WTC11 (cell line): Measurements from ENCODE around the gene RANGAP1. TPM values are rescaled to one million over a fixed set of nuclear protein-coding genes. Genes with fewer than 3 reads are reported as not detected.

Source experiments
- ATAC-seq: fragments of 200-7000 bp; cut with Tn5 transposase; 2 replicates; pipeline ENCODE4 v1.10.0; 2021; ENCODE audit warnings: mild to moderate bottlenecking, moderate library complexity
- CTCF ChIA-PET: fragments of 300-600 bp; sonication (Branson Sonifier 250); formaldehyde crosslinking; loops from one replicate; lab custom pipeline; 2021; ENCODE audit warnings: antibody characterized with exemption; lab: Charles Lee
- POLR2A ChIA-PET: fragments of 350-600 bp; sonication (Branson Sonifier 250); formaldehyde crosslinking; loops from one replicate; lab custom pipeline; 2021; ENCODE audit warnings: antibody characterized with exemption; lab: Charles Lee
- DNase-seq: peaks from one replicate; pipeline ENCODE4 v3.0.0; 2021; ENCODE audit warnings: low spot score
- H3K27ac Mint-ChIP-seq: 2 replicates; pipeline ENCODE4 v1.8.0; 2021; ENCODE audit warnings: mixed read lengths
- H3K27me3 Mint-ChIP-seq: 2 replicates; pipeline ENCODE4 v1.8.0; 2021; ENCODE audit warnings: low read depth, mild to moderate bottlenecking, moderate library complexity, mixed read lengths
- H3K36me3 Mint-ChIP-seq: 2 replicates; pipeline ENCODE4 v1.8.0; 2021; ENCODE audit warnings: mixed read lengths
- H3K4me1 Mint-ChIP-seq: 2 replicates; pipeline ENCODE4 v1.8.0; 2022; ENCODE audit warnings: mixed read lengths
- H3K4me3 Mint-ChIP-seq: 2 replicates; pipeline ENCODE4 v1.8.0; 2021; ENCODE audit warnings: mild to moderate bottlenecking, moderate library complexity, mixed read lengths
- H3K9me3 Mint-ChIP-seq: 2 replicates; pipeline ENCODE4 v1.8.0; 2021; ENCODE audit warnings: mixed read lengths
- ATF2 ChIP-seq: sonication (generic); formaldehyde crosslinking; IDR thresholded peaks from 2 replicates; pipeline ENCODE4 v1.8.1; 2022; ENCODE audit warnings: low read depth, missing genetic modification reagents, borderline replicate concordance
- ATF3 ChIP-seq: sonication (generic); formaldehyde crosslinking; conservative IDR thresholded peaks from 2 replicates; pipeline ENCODE4 v1.8.1; 2022; ENCODE audit warnings: mild to moderate bottlenecking, missing genetic modification reagents
- ATF6 ChIP-seq: sonication (generic); formaldehyde crosslinking; IDR thresholded peaks from 2 replicates; pipeline ENCODE4 v1.8.1; 2023; ENCODE audit warnings: mild to moderate bottlenecking, missing genetic modification reagents
- CREB1 ChIP-seq: sonication (generic); formaldehyde crosslinking; IDR thresholded peaks from 2 replicates; pipeline ENCODE4 v1.8.0; 2023; ENCODE audit warnings: mild to moderate bottlenecking, missing genetic modification reagents
- CREM ChIP-seq: sonication (generic); formaldehyde crosslinking; IDR thresholded peaks from 2 replicates; pipeline ENCODE4 v1.8.1; 2022; ENCODE audit warnings: mild to moderate bottlenecking, missing genetic modification reagents, moderate library complexity
- E2F5 ChIP-seq: sonication (generic); formaldehyde crosslinking; IDR thresholded peaks from 2 replicates; pipeline ENCODE4 v1.8.1; 2022; ENCODE audit warnings: mild to moderate bottlenecking, moderate library complexity, missing genetic modification reagents
- ELF4 ChIP-seq: sonication (generic); formaldehyde crosslinking; IDR thresholded peaks from 2 replicates; pipeline ENCODE4 v1.8.1; 2022; ENCODE audit warnings: low read depth, mild to moderate bottlenecking, moderate library complexity, missing genetic modification reagents
- FOXP1 ChIP-seq: sonication (generic); formaldehyde crosslinking; IDR thresholded peaks from 2 replicates; pipeline ENCODE4 v1.8.0; 2022; ENCODE audit warnings: missing genetic modification reagents, mild to moderate bottlenecking, moderate library complexity, borderline replicate concordance
- GRHL2 ChIP-seq: fragments of 250-450 bp; sonication (Bioruptor Pico); IDR thresholded peaks from 2 replicates; pipeline ENCODE4 v1.8.0; 2022; ENCODE audit warnings: mild to moderate bottlenecking, moderate library complexity; ENCODE audit not compliant: insufficient replicate concordance, severe bottlenecking
- MLX ChIP-seq: sonication (generic); formaldehyde crosslinking; IDR thresholded peaks from 2 replicates; pipeline ENCODE4 v1.8.1; 2023; ENCODE audit warnings: mild to moderate bottlenecking, missing genetic modification reagents, moderate library complexity
- PRDM15 ChIP-seq: sonication (generic); formaldehyde crosslinking; IDR thresholded peaks from 2 replicates; pipeline ENCODE4 v1.8.0; 2022; ENCODE audit warnings: missing genetic modification reagents
- PRRX2 ChIP-seq: fragments of 250-450 bp; sonication (Bioruptor Pico); IDR thresholded peaks from 2 replicates; pipeline ENCODE4 v1.8.0; 2021; ENCODE audit warnings: mild to moderate bottlenecking
- SMAD3 ChIP-seq: sonication (generic); formaldehyde crosslinking; IDR thresholded peaks from 2 replicates; pipeline ENCODE4 v1.8.0; 2022; ENCODE audit warnings: missing genetic modification reagents, mild to moderate bottlenecking, borderline replicate concordance
- SMAD4 ChIP-seq: sonication (generic); formaldehyde crosslinking; IDR thresholded peaks from 2 replicates; pipeline ENCODE4 v1.8.0; 2022; ENCODE audit warnings: mild to moderate bottlenecking, missing genetic modification reagents
- TP53 ChIP-seq: sonication (generic); formaldehyde crosslinking; IDR thresholded peaks from 2 replicates; pipeline ENCODE4 v1.8.1; 2023; ENCODE audit warnings: mild to moderate bottlenecking, missing genetic modification reagents
- ZNF263 ChIP-seq: sonication (generic); formaldehyde crosslinking; IDR thresholded peaks from 2 replicates; pipeline ENCODE4 v1.8.1; 2022; ENCODE audit warnings: low read depth, mild to moderate bottlenecking, moderate library complexity, missing genetic modification reagents
- ZNF281 ChIP-seq: sonication (generic); formaldehyde crosslinking; IDR thresholded peaks from 2 replicates; pipeline ENCODE4 v1.8.0; 2023; ENCODE audit warnings: mild to moderate bottlenecking, missing genetic modification reagents
- ZNF317 ChIP-seq: sonication (generic); formaldehyde crosslinking; IDR thresholded peaks from 2 replicates; pipeline ENCODE4 v1.8.1; 2023; ENCODE audit warnings: low read depth, mild to moderate bottlenecking, moderate library complexity, missing genetic modification reagents, borderline replicate concordance
- ZSCAN18 ChIP-seq: fragments of 250-450 bp; sonication (Bioruptor Pico); IDR thresholded peaks from 2 replicates; pipeline ENCODE4 v2.1.2; 2022; ENCODE audit warnings: mild to moderate bottlenecking, moderate library complexity
- total RNA-seq: library from RNA; stranded (reverse); gene quantifications from 3 replicates; pipeline ENCODE4 v1.2.3, GENCODE V29; 2021

Gene RANGAP1
- total RNA-seq, 1 experiment from 2014 or later, result 160 TPM

GRCh38 chr22:41264408-41264941 lies 21.5 kb downstream of the RANGAP1 start:
- H3K27me3 Mint-ChIP-seq, result no peaks in the 10 kb centered on the region
- peaks cover 86% of the 10 kb centered on the region for H3K36me3 Mint-ChIP-seq
- H3K4me1 Mint-ChIP-seq, result no peaks in the 10 kb centered on the region
- ATAC-seq (no peak), DNase-seq (no peak)
- H3K27ac Mint-ChIP-seq, result no peak overlapping the region
- H3K4me3 Mint-ChIP-seq, result no peak overlapping the region
- ChIA-PET CTCF (interaction anchor here (1.2 kb wide), 1 partner anchor 17 kb away, joined by 3 read pairs; no protein-coding TSS in a partner anchor), POLR2A (no interaction called here)
- TF ChIP-seq E2F5, result no peak
- TF ChIP-seq ATF2 (CRISPR knock-in tag), result no peak
- TF ChIP-seq ZNF317 (CRISPR knock-in tag), result no peak
- no peak for TF ChIP-seq PRRX2 (CRISPR knock-in tag)
- TF ChIP-seq SMAD3 (CRISPR knock-in tag), result no peak
- no peak for TF ChIP-seq MLX
- TF ChIP-seq TP53 (CRISPR knock-in tag), result no peak
- no peak for TF ChIP-seq GRHL2 (CRISPR knock-in tag)
- no peak for TF ChIP-seq SMAD4 (CRISPR knock-in tag)
- no peaks in the 10 kb centered on the region for H3K9me3 Mint-ChIP-seq

GRCh38 chr22:41263704-41264103 lies 22.3 kb downstream of the RANGAP1 start:
- Mint-ChIP-seq H3K36me3 (peaks cover 88% of the 10 kb centered on the region), H3K27me3 (no peaks in the 10 kb centered on the region), H3K4me1 (no peaks in the 10 kb centered on the region), H3K4me3 (no peak overlapping the region), H3K27ac (no peak overlapping the region), H3K9me3 (no peaks in the 10 kb centered on the region)
- POLR2A ChIA-PET, result no interaction called here
- ATAC-seq (no peak), DNase-seq (no peak)
- CTCF ChIA-PET, result no interaction called here
- no peak for TF ChIP-seq ATF6 (CRISPR knock-in tag)
- no peak for TF ChIP-seq PRRX2 (CRISPR knock-in tag)
- no peak for TF ChIP-seq ZNF263 (CRISPR knock-in tag)
- TF ChIP-seq FOXP1, result no peak
- no peak for TF ChIP-seq CREB1
- TF ChIP-seq PRDM15 (CRISPR knock-in tag), result no peak
- TF ChIP-seq ZSCAN18, result no peak
- no peak for TF ChIP-seq ZNF281 (CRISPR knock-in tag)
- TF ChIP-seq CREM (CRISPR knock-in tag), result no peak
- no peak for TF ChIP-seq ELF4 (CRISPR knock-in tag)
- TF ChIP-seq ATF2 (CRISPR knock-in tag), result no peak
- no peak for TF ChIP-seq ATF3
